Gastrocnemius medialis (tissue), 4 donors: ENCODE results near the gene DYSF. TPM values are rescaled to one million over a fixed set of nuclear protein-coding genes. Genes with fewer than 3 reads are reported as not detected.

Source experiments
- ATAC-seq, 2 donors: fragments of 150-250 bp; one replicate each; pipeline ENCODE4 v1.9.1; 2016
- DNase-seq, 2 donors: peaks; one replicate each; pipeline ENCODE4 v3.0.0-alpha.2; 2019
- H3K27ac ChIP-seq, 4 donors: fragments of 200-600 bp; sonication (generic); 1 replicate in 1 of 4; 2 replicates in 3 of 4; pipeline ENCODE4 v1.5.1; 2016 to 2018; ENCODE audit warnings: mild to moderate bottlenecking in 2 of 4, moderate library complexity in 1 of 4
- H3K27me3 ChIP-seq, 3 donors: fragments of 200-600 bp; sonication (generic) in 2 of 3; 1 replicate in 1 of 3; 2 replicates in 2 of 3; pipeline versions ENCODE4 v1.5.1 to v1.6.0; 2016 to 2019; ENCODE audit warnings: mild to moderate bottlenecking in 1 of 3, moderate library complexity in 1 of 3
- H3K36me3 ChIP-seq, 2 donors: fragments of 200-600 bp; sonication (generic) in 1 of 2; one replicate each; pipeline ENCODE4 v1.5.1; 2017 to 2018
- H3K4me1 ChIP-seq, 2 donors: fragments of 200-600 bp; sonication (generic) in 1 of 2; one replicate each; pipeline ENCODE4 v1.5.1; 2016 to 2017; ENCODE audit warnings: mild to moderate bottlenecking in 2 of 2
- H3K4me3 ChIP-seq, 4 donors: fragments of 200-600 bp; sonication (generic) in 3 of 4; 1 replicate in 1 of 4; 2 replicates in 3 of 4; pipeline ENCODE4 v1.5.1; 2016 to 2019; ENCODE audit warnings: mild to moderate bottlenecking in 2 of 4
- H3K9me3 ChIP-seq, 3 donors: fragments of 200-600 bp; sonication (generic) in 2 of 3; 1 replicate in 1 of 3; 2 replicates in 2 of 3; pipeline ENCODE4 v1.5.1; 2016 to 2019
- POLR2A ChIP-seq, 2 donors: fragments of 450-650 bp; IDR thresholded peaks; one replicate each; pipeline ENCODE4 v1.6.1; 2017; ENCODE audit warnings: antibody characterized with exemption in 2 of 2, mild to moderate bottlenecking in 2 of 2, moderate library complexity in 2 of 2
- in situ Hi-C, 4 donors: fragments of 200-750 bp; cut with MboI; loops; one replicate each; pipeline versions ENCODE4 v1.15.0 to v1.8.0; 2017; ENCODE audit warnings: low sequenced_read_pairs in 4 of 4
- intact Hi-C: fragments of 100-400 bp; cut with DNase I; formaldehyde crosslinking; loops from one replicate; pipeline ENCODE4 v1.15.1; 2023; ENCODE audit warnings: low total_unique reads
- total RNA-seq, 4 donors: library from RNA; depleted of rRNA; stranded (reverse); fragments of >200 nt; gene quantifications; one replicate each; pipeline versions ENCODE4 v1.1.0 to v1.2.3, GENCODE V29; 2016
- TF ChIP-seq, protein P1 (sequence below), 5 experiments: fragments of 450-650 bp in 3 of 5; fragments of 200-600 bp in 2 of 5; sonication (generic) in 2 of 5; IDR thresholded peaks in 4 of 5; conservative IDR thresholded peaks in 1 of 5; 1 replicate in 4 of 5; 2 replicates in 1 of 5; pipeline ENCODE4 v1.5.1; 2016 to 2019; ENCODE audit warnings: antibody characterized with exemption in 5 of 5, mild to moderate bottlenecking in 3 of 5, moderate library complexity in 3 of 5

DYSF gene
- total RNA-seq, 4 donors from 2014 or later: 40.7 to 267 (median 153) TPM

DNA sequence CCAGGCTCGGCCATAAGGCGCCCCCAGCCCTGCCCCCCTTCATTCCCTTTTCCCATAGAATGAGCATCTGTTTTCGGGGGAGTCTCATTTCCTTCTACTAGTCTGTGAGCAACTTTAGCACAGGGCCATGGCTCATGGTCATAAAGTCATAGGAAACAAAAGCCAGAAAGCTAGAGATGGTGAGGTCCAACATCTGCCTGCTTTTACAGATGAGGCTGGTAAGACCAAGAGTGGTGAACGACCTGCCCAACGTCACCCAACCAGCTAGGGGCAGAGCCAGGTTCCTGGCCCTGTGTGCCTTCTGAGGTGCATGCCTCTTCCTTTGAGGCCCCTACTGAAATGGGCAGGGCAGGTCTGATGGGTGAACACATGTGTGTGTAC lies 212.7 kb downstream of the DYSF start:
- intact Hi-C loops (no loop called here), in situ Hi-C loops (no loop called here)
- peak in 1 of 2 donors; percentile 11 for DNase-seq
- peaks cover 13 to 23% of the 10 kb centered on the region in 2 donors for H3K4me1 ChIP-seq
- no peak overlapping the region for H3K4me3 ChIP-seq
- H3K9me3 ChIP-seq: no peaks in the 10 kb centered on the region
- no peak for ATAC-seq
- no peaks in the 10 kb centered on the region for H3K27me3 ChIP-seq
- H3K36me3 ChIP-seq: peaks cover 0 to 65% of the 10 kb centered on the region in 2 donors
- peak overlapping the region; percentile 41 to 74 (median 64) for H3K27ac ChIP-seq
- TF ChIP-seq, protein P1, sequence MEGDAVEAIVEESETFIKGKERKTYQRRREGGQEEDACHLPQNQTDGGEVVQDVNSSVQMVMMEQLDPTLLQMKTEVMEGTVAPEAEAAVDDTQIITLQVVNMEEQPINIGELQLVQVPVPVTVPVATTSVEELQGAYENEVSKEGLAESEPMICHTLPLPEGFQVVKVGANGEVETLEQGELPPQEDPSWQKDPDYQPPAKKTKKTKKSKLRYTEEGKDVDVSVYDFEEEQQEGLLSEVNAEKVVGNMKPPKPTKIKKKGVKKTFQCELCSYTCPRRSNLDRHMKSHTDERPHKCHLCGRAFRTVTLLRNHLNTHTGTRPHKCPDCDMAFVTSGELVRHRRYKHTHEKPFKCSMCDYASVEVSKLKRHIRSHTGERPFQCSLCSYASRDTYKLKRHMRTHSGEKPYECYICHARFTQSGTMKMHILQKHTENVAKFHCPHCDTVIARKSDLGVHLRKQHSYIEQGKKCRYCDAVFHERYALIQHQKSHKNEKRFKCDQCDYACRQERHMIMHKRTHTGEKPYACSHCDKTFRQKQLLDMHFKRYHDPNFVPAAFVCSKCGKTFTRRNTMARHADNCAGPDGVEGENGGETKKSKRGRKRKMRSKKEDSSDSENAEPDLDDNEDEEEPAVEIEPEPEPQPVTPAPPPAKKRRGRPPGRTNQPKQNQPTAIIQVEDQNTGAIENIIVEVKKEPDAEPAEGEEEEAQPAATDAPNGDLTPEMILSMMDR (IDR thresholded peaks at IDR 0.05 in 4 of 5, conservative IDR thresholded peaks at IDR 0.05 in 1 of 5): no peak
- no peak for TF ChIP-seq POLR2A (IDR thresholded peaks at IDR 0.05)

DNA sequence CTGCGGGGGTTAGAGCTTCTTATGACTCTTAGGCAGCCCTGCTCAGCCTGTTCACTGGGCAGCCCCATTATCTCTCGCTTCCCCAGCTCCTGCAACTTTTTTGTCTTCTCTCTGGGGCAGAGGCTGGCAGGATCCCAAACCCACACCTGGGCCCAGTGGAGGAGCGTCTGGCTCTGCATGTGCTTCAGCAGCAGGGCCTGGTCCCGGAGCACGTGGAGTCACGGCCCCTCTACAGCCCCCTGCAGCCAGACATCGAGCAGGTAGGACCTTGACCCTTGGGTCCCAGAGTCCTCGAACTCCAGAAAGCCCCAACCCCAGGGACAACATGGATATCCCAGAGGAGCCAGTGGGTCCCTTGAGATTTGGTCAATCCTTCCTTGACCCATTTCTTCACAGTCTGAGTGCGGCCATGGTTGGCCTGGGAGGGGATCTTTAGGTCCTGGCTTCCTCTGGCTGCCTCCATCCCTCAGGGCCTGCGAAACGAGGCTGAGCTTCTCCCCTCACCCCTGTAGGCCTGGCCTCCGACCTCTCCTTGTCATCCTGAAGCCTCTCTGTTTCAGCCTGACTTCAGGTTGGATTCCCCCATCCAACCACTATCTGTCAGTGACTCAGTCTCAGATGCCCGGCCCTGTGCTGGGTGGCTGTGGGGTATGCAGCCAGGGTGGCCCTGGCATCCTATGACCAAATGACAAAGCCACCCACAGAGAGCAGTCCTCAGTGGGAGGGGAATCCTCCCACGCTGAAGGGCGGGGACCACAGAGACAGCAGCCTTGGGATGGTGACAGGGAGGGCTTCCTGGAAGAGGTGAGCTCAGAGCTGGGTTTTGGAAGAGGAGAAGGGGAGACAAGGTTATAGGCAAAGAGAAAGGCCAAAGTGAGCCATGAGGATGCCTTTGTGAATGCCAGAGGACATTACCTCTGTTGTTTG lies 214.2 kb downstream of the DYSF start:
- H3K27me3 ChIP-seq: no peaks in the 10 kb centered on the region
- DNase-seq: peak in 1 of 2 donors; percentile 9
- in situ Hi-C loops: no loop called here
- no peak overlapping the region for H3K4me3 ChIP-seq
- H3K27ac ChIP-seq: peak overlapping the region in 1 of 4 donors; percentile 74
- no peak for ATAC-seq
- no peaks in the 10 kb centered on the region for H3K9me3 ChIP-seq
- TF ChIP-seq POLR2A (IDR thresholded peaks at IDR 0.05): no peak
- TF ChIP-seq, protein P1 (IDR thresholded peaks at IDR 0.05 in 4 of 5, conservative IDR thresholded peaks at IDR 0.05 in 1 of 5): no peak
- intact Hi-C loops: no loop called here
- peaks cover 13 to 23% of the 10 kb centered on the region in 2 donors for H3K4me1 ChIP-seq
- peaks cover 0 to 76% of the 10 kb centered on the region in 2 donors for H3K36me3 ChIP-seq

DNA sequence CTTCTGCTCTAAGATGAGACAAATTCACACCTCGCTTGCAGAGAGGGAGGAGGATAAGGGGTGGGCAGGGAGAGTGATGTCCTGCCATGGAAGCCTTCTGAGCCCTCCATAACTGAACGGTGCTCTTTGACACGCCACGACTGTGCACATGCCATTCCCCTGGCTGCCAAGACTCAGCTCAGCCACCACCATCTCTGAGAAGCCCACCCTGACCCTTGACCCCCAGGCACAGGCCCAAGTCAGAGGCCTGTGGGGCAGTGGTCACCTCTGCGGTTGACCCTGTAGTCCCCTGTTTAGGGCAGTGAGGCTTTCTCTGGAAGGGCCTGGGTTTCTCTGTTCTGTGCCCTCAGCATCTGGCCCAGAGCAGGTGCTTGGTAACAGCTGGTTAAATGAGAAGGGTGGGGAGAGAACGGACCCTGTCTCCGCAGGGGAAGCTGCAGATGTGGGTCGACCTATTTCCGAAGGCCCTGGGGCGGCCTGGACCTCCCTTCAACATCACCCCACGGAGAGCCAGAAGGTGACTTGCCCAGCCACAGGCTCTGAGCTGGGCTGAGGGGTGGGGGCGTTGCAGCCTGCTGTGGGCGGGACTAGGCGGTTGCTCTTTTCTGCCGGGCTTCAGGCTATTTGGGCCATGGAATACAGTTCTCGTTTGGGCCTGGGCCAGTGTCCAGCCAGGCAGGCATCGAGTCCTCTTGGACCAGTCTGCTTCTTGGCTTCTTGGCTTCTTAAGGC lies 215.1 kb downstream of the DYSF start:
- Histone ChIP-seq H3K9me3 (no peaks in the 10 kb centered on the region), H3K27ac (no peak overlapping the region), H3K27me3 (no peaks in the 10 kb centered on the region), H3K4me1 (peaks cover 13 to 23% of the 10 kb centered on the region in 2 donors), H3K36me3 (peaks cover 0 to 75% of the 10 kb centered on the region in 2 donors), H3K4me3 (no peak overlapping the region)
- intact Hi-C loops (no loop called here), in situ Hi-C loops (no loop called here)
- ATAC-seq (no peak), DNase-seq (peak in 1 of 2 donors; percentile 12)
- TF ChIP-seq, protein P1 (IDR thresholded peaks at IDR 0.05 in 4 of 5, conservative IDR thresholded peaks at IDR 0.05 in 1 of 5): no peak
- no peak for TF ChIP-seq POLR2A (IDR thresholded peaks at IDR 0.05)

- H3K27me3 ChIP-seq: no peaks in the 10 kb centered on the region
- H3K36me3 ChIP-seq: peaks cover 0 to 72% of the 10 kb centered on the region in 2 donors
- no peak overlapping the region for H3K4me3 ChIP-seq
- H3K4me1 ChIP-seq: peaks cover 13 to 23% of the 10 kb centered on the region in 2 donors
- H3K27ac ChIP-seq: peak overlapping the region in 2 of 4 donors; percentile 10 to 20
- no peak for ATAC-seq
- H3K9me3 ChIP-seq: no peaks in the 10 kb centered on the region
- intact Hi-C loops: no loop called here
- in situ Hi-C loops: no loop called here
- no peak for DNase-seq
- TF ChIP-seq, protein P1 (IDR thresholded peaks at IDR 0.05 in 4 of 5, conservative IDR thresholded peaks at IDR 0.05 in 1 of 5): no peak
These were observed 215.7 kb downstream of the DYSF start for GRCh38 chr2:71669058-71669456.
